ENCODE measurements around the gene TEX14.

DNA sequence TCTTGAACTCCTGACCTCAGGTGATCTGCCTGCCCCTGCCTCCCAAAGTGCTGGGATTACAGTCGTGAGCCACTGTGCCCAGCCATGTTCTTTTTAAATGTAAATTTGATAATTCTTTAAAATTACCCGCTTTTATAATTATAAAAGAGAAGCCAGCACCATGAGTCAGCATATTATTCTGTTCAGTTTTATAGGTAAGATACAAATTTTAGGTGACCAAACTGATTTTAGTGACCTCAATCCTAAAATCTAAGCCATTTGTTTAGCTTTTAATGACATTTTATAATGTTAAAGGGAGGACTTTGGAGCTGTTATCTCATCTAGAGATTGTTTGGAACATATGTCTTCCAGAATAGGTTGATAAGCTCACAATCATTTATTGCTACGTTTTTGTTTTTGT, 43.0 kb upstream of the TEX14 start:
- TF ChIP-seq POLR2A (IDR thresholded peaks at IDR 0.05): no peak
- TF ChIP-seq, protein P1, sequence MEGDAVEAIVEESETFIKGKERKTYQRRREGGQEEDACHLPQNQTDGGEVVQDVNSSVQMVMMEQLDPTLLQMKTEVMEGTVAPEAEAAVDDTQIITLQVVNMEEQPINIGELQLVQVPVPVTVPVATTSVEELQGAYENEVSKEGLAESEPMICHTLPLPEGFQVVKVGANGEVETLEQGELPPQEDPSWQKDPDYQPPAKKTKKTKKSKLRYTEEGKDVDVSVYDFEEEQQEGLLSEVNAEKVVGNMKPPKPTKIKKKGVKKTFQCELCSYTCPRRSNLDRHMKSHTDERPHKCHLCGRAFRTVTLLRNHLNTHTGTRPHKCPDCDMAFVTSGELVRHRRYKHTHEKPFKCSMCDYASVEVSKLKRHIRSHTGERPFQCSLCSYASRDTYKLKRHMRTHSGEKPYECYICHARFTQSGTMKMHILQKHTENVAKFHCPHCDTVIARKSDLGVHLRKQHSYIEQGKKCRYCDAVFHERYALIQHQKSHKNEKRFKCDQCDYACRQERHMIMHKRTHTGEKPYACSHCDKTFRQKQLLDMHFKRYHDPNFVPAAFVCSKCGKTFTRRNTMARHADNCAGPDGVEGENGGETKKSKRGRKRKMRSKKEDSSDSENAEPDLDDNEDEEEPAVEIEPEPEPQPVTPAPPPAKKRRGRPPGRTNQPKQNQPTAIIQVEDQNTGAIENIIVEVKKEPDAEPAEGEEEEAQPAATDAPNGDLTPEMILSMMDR (IDR thresholded peaks at IDR 0.05): no peak
